ENCODE measurements around the gene SLC35G6. TPM values are rescaled to one million over a fixed set of nuclear protein-coding genes. Genes with fewer than 3 reads are reported as not detected.
"Not testable (repeated sequence)": the region's sequence is repeated elsewhere in the genome, so short reads cannot be mapped to it uniquely, and the experiment has no call there.

Gene SLC35G6
- total RNA-seq, 2 experiments from 2014 or later = not detected

- CTCF ChIA-PET; H3K4me3 Mint-ChIP-seq; DNase-seq; H3K9me3 Mint-ChIP-seq (ENCODE audit: insufficient read depth); POLR2A ChIA-PET; ATAC-seq; H3K27ac Mint-ChIP-seq; H3K27me3 Mint-ChIP-seq (ENCODE audit: low read depth): not testable (repeated sequence)
- Mint-ChIP-seq H3K4me1 (ENCODE audit: low read depth) (peaks cover 44% of the 10 kb centered on the region), H3K36me3 (ENCODE audit: low read depth) (peaks cover 19% of the 10 kb centered on the region)
Measured at GRCh38 chr17:7469843-7470242, 11.4 kb upstream of the SLC35G6 start.

- not testable (repeated sequence) for ATAC-seq; DNase-seq; H3K4me3 Mint-ChIP-seq; H3K27ac Mint-ChIP-seq; H3K27me3 Mint-ChIP-seq (ENCODE audit: low read depth); H3K9me3 Mint-ChIP-seq (ENCODE audit: insufficient read depth)
- peaks cover 45% of the 10 kb centered on the region for H3K4me1 Mint-ChIP-seq (ENCODE audit: low read depth)
- CTCF ChIA-PET = interaction anchor here (1.7 kb wide), 1 partner anchor 10 kb away, joined by 7 read pairs; the partner anchor contains the start of genes SLC35G6 and ZBTB4
- H3K36me3 Mint-ChIP-seq (ENCODE audit: low read depth) = peaks cover 17% of the 10 kb centered on the region
- POLR2A ChIA-PET = interaction anchor here (1.7 to 1.8 kb wide), 2 partner anchors 9 to 13 kb away, joined by 6 to 9 read pairs; partner anchors contain the start of genes POLR2A and ZBTB4
Measured at GRCh38 chr17:7470457-7470973, 10.7 kb upstream of the SLC35G6 start.

DNA sequence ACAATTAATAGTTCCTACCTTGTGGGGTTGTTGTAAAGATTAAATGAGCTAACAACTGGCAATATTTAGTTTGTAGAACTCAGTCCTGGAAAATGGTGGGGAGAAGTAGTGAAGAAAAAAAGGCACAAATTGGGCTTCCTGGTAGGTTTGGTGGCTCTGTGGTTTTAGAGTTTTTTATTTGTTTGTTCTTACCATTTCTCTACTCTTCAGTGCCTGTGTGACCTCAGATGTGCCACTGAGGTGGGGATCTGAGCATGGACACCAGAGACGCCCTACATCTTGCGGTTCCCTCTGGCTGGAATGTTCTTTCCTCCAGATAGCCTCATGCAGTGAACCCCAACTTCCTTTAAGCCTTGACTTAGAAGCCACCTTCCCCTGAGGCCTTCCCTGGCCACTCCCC is 9.5 kb upstream of the SLC35G6 start:
- H3K36me3 Mint-ChIP-seq (ENCODE audit: low read depth) = peaks cover 14% of the 10 kb centered on the region
- no peaks in the 10 kb centered on the region for H3K27me3 Mint-ChIP-seq (ENCODE audit: low read depth)
- peaks cover 50% of the 10 kb centered on the region for H3K4me1 Mint-ChIP-seq (ENCODE audit: low read depth)
- CTCF ChIA-PET = interaction anchor here (1.0 to 1.7 kb wide), 2 partner anchors 9 to 89 kb away, joined by 5 to 7 read pairs; partner anchors contain the start of genes SLC35G6 and ZBTB4
- H3K4me3 Mint-ChIP-seq = no peak overlapping the region
- DNase-seq (no peak), ATAC-seq (peak; percentile 39)
- H3K27ac Mint-ChIP-seq = peak overlapping the region; percentile 76
- POLR2A ChIA-PET = interaction anchor here (1.3 to 1.8 kb wide), 3 partner anchors 8 to 16 kb away, joined by 6 to 9 read pairs (median 6); partner anchors contain the start of genes POLR2A and ZBTB4
- H3K9me3 Mint-ChIP-seq (ENCODE audit: insufficient read depth) = no peaks in the 10 kb centered on the region

GRCh38 chr17:7474767-7475166 is 6.5 kb upstream of the SLC35G6 start:
- H3K36me3 Mint-ChIP-seq (ENCODE audit: low read depth) = peaks cover 18% of the 10 kb centered on the region
- H3K9me3 Mint-ChIP-seq (ENCODE audit: insufficient read depth); H3K27ac Mint-ChIP-seq; H3K4me3 Mint-ChIP-seq; DNase-seq; H3K27me3 Mint-ChIP-seq (ENCODE audit: low read depth); ATAC-seq: not testable (repeated sequence)
- peaks cover 56% of the 10 kb centered on the region for H3K4me1 Mint-ChIP-seq (ENCODE audit: low read depth)
- CTCF ChIA-PET = interaction anchor here (7.9 kb wide), 1 partner anchor 37 kb away, joined by 78 read pairs; the partner anchor contains the start of genes FGF11 and TMEM102
- POLR2A ChIA-PET = interaction anchor here (1.7 to 1.9 kb wide), 2 partner anchors 9 to 12 kb away, joined by 4 to 11 read pairs; partner anchors contain the start of gene POLR2A

GRCh38 chr17:7475764-7476422 is 5.4 kb upstream of the SLC35G6 start:
- peaks cover 64% of the 10 kb centered on the region for H3K4me1 Mint-ChIP-seq (ENCODE audit: low read depth)
- H3K9me3 Mint-ChIP-seq (ENCODE audit: insufficient read depth) = no peaks in the 10 kb centered on the region
- H3K27me3 Mint-ChIP-seq (ENCODE audit: low read depth) = no peaks in the 10 kb centered on the region
- peaks cover 22% of the 10 kb centered on the region for H3K36me3 Mint-ChIP-seq (ENCODE audit: low read depth)
- ChIA-PET CTCF (interaction anchor here (0.7 to 7.9 kb wide), 8 partner anchors 15 to 120 kb away, joined by 3 to 78 read pairs (median 6); partner anchors contain the start of genes FGF11, SENP3 and TMEM102), POLR2A (interaction anchor here (1.0 to 2.5 kb wide), 10 partner anchors 8 to 77 kb away, joined by 3 to 11 read pairs (median 4); partner anchors contain the start of gene POLR2A)
- no peak overlapping the region for H3K4me3 Mint-ChIP-seq
- no peak for ATAC-seq
- peak overlapping the region; percentile 90 for H3K27ac Mint-ChIP-seq
- DNase-seq = no peak

DNA sequence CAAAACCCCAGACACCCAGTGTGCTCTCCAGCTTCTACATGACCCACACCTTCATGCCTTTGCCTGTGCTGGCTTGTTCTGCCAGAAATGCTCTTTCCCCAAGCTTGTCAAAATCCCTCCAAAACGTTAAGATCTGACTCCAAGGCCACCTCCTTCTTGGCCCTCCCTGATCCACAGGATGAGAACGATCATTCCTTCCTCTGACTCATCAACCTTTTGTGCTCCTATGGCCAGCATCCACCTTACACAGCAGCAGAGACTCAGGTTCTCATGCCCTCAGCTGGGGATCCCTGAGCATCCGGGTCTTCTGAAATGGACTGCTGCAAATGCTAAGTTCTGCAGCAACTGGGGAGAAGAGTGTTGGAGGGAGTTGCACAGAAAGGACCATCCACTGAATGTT is 4.8 kb upstream of the SLC35G6 start:
- CTCF ChIA-PET = interaction anchor here (0.7 to 7.9 kb wide), 9 partner anchors 14 to 121 kb away, joined by 3 to 78 read pairs (median 4); partner anchors contain the start of genes FGF11, SENP3 and TMEM102
- H3K4me3 Mint-ChIP-seq = peak overlapping the region; percentile 94

DNA sequence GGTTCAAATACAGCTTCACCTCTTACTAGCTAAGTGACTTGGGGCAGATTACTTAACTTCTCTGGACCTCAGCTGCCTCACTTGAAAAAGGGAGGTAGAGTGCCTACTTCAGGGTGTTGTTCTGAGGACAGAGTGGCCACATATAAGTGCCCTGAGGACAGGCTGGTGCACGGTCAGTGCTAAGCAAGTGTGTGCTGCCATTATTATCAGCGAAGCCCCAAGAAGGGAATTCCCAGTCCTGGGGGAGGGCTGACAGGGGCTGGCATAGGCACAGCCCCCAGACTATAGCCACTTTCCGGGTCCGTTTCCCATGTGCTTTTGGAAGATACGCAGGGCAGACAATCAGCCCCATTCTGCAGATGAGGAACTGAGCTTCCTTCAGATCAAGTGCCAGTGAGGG is 4.3 kb upstream of the SLC35G6 start:
- ChIA-PET POLR2A (interaction anchor here (0.6 to 5.6 kb wide), 8 partner anchors 8 to 107 kb away, joined by 3 to 36 read pairs (median 4); partner anchors contain the start of gene MPDU1), CTCF (interaction anchor here (0.7 to 7.9 kb wide), 6 partner anchors 22 to 121 kb away, joined by 3 to 78 read pairs (median 6); partner anchors contain the start of genes FGF11, SENP3 and TMEM102)
- Mint-ChIP-seq H3K4me1 (ENCODE audit: low read depth) (peaks cover 65% of the 10 kb centered on the region), H3K27me3 (ENCODE audit: low read depth) (no peaks in the 10 kb centered on the region), H3K4me3 (peak overlapping the region; percentile 94), H3K27ac (peak overlapping the region; percentile 90), H3K9me3 (ENCODE audit: insufficient read depth) (no peaks in the 10 kb centered on the region), H3K36me3 (ENCODE audit: low read depth) (peaks cover 22% of the 10 kb centered on the region)
- DNase-seq (no peak), ATAC-seq (no peak)

More for the DNA sequence above, 4.8 kb upstream of the SLC35G6 start:
- H3K9me3 Mint-ChIP-seq (ENCODE audit: insufficient read depth) = no peaks in the 10 kb centered on the region
- ATAC-seq = no peak
- H3K4me1 Mint-ChIP-seq (ENCODE audit: low read depth) = peaks cover 65% of the 10 kb centered on the region
- no peak for DNase-seq
- peaks cover 22% of the 10 kb centered on the region for H3K36me3 Mint-ChIP-seq (ENCODE audit: low read depth)
- H3K27ac Mint-ChIP-seq = peak overlapping the region; percentile 90
- no peaks in the 10 kb centered on the region for H3K27me3 Mint-ChIP-seq (ENCODE audit: low read depth)
- POLR2A ChIA-PET = interaction anchor here (0.6 to 5.6 kb wide), 12 partner anchors 8 to 106 kb away, joined by 3 to 36 read pairs (median 4); partner anchors contain the start of gene POLR2A

GRCh38 chr17:7477392-7478275 is 3.6 kb upstream of the SLC35G6 start:
- ChIA-PET CTCF (interaction anchor here (1.0 to 7.9 kb wide), 6 partner anchors 33 to 122 kb away, joined by 3 to 78 read pairs (median 6); partner anchors contain the start of genes FGF11, SENP3 and TMEM102), POLR2A (interaction anchor here (0.6 to 5.6 kb wide), 9 partner anchors 10 to 210 kb away, joined by 3 to 36 read pairs (median 3); partner anchors contain the start of genes MPDU1 and TP53)
- Mint-ChIP-seq H3K36me3 (ENCODE audit: low read depth) (peaks cover 22% of the 10 kb centered on the region), H3K27ac (peak overlapping the region; percentile 90), H3K9me3 (ENCODE audit: insufficient read depth) (no peaks in the 10 kb centered on the region), H3K4me3 (peak overlapping the region; percentile 94), H3K27me3 (ENCODE audit: low read depth) (no peaks in the 10 kb centered on the region), H3K4me1 (ENCODE audit: low read depth) (peaks cover 68% of the 10 kb centered on the region)
- DNase-seq = peak; percentile 39
- ATAC-seq = peak; percentile 7

DNA sequence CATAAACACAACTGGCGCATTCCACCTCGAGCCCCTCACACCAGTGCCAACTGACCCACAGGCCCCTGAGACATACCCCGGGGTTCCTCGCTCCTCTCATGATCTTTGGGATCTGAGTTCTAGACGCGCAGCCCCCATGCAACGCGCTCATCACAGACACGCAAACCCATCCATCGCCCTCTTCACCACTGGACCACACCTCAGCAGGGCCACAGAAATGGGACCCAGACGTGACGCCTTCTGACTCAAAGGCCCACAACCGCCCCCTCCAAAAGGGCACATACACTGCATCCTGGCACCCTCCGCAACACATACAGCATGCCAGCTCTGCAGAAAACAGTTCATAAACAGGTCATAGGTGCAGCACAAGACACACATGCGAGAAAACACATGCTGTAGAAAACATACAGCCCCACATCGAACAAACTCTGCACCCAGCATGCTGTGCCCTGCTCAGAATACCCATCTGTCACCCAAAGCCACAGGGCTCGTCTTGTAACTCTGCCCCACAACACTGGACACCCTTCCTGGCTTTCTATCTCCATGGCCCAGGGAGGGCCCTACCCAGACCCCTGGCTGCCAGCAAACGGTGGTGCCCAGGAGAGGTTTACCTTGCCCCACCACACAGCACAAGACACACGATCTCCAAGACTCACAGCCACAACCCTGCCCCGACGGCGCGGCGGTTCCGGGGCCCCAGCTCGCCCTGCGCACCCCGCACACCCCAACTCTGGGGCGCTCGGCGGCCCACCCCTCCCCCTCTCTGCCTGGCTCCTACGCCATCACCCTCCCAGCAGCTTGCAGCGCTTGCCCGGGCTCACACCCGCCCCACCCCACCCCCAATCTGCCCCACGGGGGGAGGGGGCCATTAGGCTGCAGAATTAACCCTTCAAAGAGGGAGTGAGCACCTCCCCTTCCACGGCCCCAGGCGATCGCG is 2.7 kb upstream of the SLC35G6 start:
- Mint-ChIP-seq H3K27ac (peak overlapping the region; percentile 90), H3K27me3 (ENCODE audit: low read depth) (no peaks in the 10 kb centered on the region), H3K4me1 (ENCODE audit: low read depth) (peaks cover 71% of the 10 kb centered on the region), H3K36me3 (ENCODE audit: low read depth) (peaks cover 20% of the 10 kb centered on the region), H3K4me3 (peak overlapping the region; percentile 94), H3K9me3 (ENCODE audit: insufficient read depth) (no peaks in the 10 kb centered on the region)
- peak; percentile 37 for ATAC-seq
- ChIA-PET CTCF (interaction anchor here (1.3 to 7.9 kb wide), 5 partner anchors 37 to 209 kb away, joined by 3 to 78 read pairs (median 6); partner anchors contain the start of genes FGF11, SENP3, TMEM102 and TP53), POLR2A (interaction anchor here (0.6 to 5.6 kb wide), 11 partner anchors 7 to 695 kb away, joined by 3 to 36 read pairs (median 4); partner anchors contain the start of genes CHRNB1 and TP53)
- DNase-seq = peak; percentile 74

Measured in activated CD8-positive, alpha-beta T cell treated with anti-CD3 and anti-CD28 coated beads, Interleukin-2, amount 10 ng/mL, durations not matched to agents 7 days and 5 days (primary cell).